GM12892 (cell line): Measurements from ENCODE around the gene TEX264.

Source experiments
- DNase-seq: peaks from one replicate; pipeline ENCODE4 v3.0.0; 2011; ENCODE audit not compliant: insufficient read length
- FAIRE-seq: peaks from 2 replicates; lab custom pipeline; 2011; peaks lifted over from hg19 to GRCh38; lab: Jason Lieb, UNC
- POLR2A ChIP-seq: IDR thresholded peaks from 2 replicates; pipeline ENCODE4 v1.6.1; 2011; ENCODE audit warnings: low read depth, low read length, control low read depth
- POLR2AphosphoS5 ChIP-seq: IDR thresholded peaks from 2 replicates; pipeline ENCODE4 v1.6.1; 2011; ENCODE audit warnings: low read depth, low read length, control low read depth
- TAF1 ChIP-seq: IDR thresholded peaks from 2 replicates; pipeline ENCODE4 v1.6.1; 2011; ENCODE audit warnings: low read depth, mild to moderate bottlenecking, control low read depth, low read length, borderline replicate concordance

TEX264 gene

GRCh38 chr3:51750878-51751277 lies 79.8 kb downstream of the TEX264 start:
- no peak for DNase-seq
- no peak for FAIRE-seq
- TF ChIP-seq TAF1, result no peak
- TF ChIP-seq POLR2AphosphoS5, result no peak
- no peak for TF ChIP-seq POLR2A

- FAIRE-seq, result no peak
- DNase-seq, result no peak
- TF ChIP-seq POLR2A (no peak), TAF1 (no peak), POLR2AphosphoS5 (no peak)
Observed at GRCh38 chr3:51751287-51751686, 80.2 kb downstream of the TEX264 start.
